Mucosa of descending colon (tissue), 3 donors: Measurements from ENCODE around the gene FAM171A1. TPM values are rescaled to one million over a fixed set of nuclear protein-coding genes. Genes with fewer than 3 reads are reported as not detected.

Source experiments
- ATAC-seq: fragments of 200-7000 bp; cut with Tn5 transposase; one replicate; pipeline ENCODE4 v1.9.1; 2020; ENCODE audit warnings: mild to moderate bottlenecking, moderate library complexity
- DNase-seq, 3 donors: peaks; one replicate each; pipeline ENCODE4 v3.0.0-alpha.2; 2020
- H3K36me3 ChIP-seq: fragments of 200-600 bp; one replicate; pipeline ENCODE4 v1.8.0; 2021; ENCODE audit warnings: low read depth, mild to moderate bottlenecking
- H3K4me1 ChIP-seq: fragments of 200-600 bp; one replicate; pipeline ENCODE4 v1.8.0; 2021; ENCODE audit warnings: low read depth, mild to moderate bottlenecking
- H3K4me3 ChIP-seq: fragments of 200-600 bp; one replicate; pipeline ENCODE4 v1.8.0; 2021; ENCODE audit warnings: mild to moderate bottlenecking
- H3K9me3 ChIP-seq: fragments of 200-600 bp; one replicate; pipeline ENCODE4 v1.8.0; 2021; ENCODE audit warnings: mild to moderate bottlenecking
- intact Hi-C, 2 donors: fragments of 100-400 bp; cut with DNase I in 1 of 2; cut with micrococcal nuclease in 1 of 2; formaldehyde crosslinking; loops; one replicate each; pipeline versions ENCODE4 v1.11.0 to v1.11.1; 2022; cut with DNase I, micrococcal nuclease
- total RNA-seq, 3 donors: library from RNA; stranded (reverse); fragmentation: NEBNext Ultra II Directional in 2 of 3; extraction: Animal tissue kit (Norgen Biotek cat#: 25700) in 2 of 3; gene quantifications; one replicate each; pipeline versions ENCODE4 v1.2.1 to v1.2.4, GENCODE V29; 2021 to 2023
- TF ChIP-seq, protein P1 (sequence below): fragments of 200-600 bp; IDR thresholded peaks from one replicate; pipeline ENCODE4 v1.8.0; 2022; ENCODE audit warnings: antibody characterized with exemption, mild to moderate bottlenecking
- donor health status: DM: no; HTN: no; CAD: no; lungs with moderate emphysema.
- donor health status: DM: no; HTN: no; CAD: no.
- donor health status: DM: no; HTN: yes; CAD: no.

The FAM171A1 gene
- total RNA-seq, 3 donors from 2014 or later: 33.7 to 60.7 (median 50.4) TPM

DNA sequence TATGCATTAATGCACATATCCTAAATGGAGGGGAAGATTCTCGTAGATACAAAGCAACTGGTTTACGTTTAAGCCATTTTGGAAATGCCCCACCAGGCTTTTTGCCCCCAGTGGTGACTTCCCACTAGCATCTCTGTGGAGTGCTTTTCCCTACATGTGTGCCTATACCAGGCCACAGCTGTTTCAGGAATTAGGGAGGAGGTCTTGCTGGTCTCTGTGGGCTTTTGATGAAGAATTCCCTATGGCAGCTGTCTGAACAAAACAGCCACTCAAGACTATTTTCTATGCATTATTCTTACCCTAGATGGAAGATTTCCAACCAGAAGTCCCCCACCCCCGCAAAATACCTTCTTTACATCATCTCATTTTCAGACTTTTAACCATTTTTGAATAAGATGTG lies 150.6 kb downstream of the FAM171A1 start:
- no peaks in the 10 kb centered on the region for H3K4me1 ChIP-seq
- DNase-seq (no peak), ATAC-seq (no peak)
- intact Hi-C loops: no loop called here
- TF ChIP-seq, protein P1, sequence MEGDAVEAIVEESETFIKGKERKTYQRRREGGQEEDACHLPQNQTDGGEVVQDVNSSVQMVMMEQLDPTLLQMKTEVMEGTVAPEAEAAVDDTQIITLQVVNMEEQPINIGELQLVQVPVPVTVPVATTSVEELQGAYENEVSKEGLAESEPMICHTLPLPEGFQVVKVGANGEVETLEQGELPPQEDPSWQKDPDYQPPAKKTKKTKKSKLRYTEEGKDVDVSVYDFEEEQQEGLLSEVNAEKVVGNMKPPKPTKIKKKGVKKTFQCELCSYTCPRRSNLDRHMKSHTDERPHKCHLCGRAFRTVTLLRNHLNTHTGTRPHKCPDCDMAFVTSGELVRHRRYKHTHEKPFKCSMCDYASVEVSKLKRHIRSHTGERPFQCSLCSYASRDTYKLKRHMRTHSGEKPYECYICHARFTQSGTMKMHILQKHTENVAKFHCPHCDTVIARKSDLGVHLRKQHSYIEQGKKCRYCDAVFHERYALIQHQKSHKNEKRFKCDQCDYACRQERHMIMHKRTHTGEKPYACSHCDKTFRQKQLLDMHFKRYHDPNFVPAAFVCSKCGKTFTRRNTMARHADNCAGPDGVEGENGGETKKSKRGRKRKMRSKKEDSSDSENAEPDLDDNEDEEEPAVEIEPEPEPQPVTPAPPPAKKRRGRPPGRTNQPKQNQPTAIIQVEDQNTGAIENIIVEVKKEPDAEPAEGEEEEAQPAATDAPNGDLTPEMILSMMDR: no peak
- no peaks in the 10 kb centered on the region for H3K36me3 ChIP-seq
- no peaks in the 10 kb centered on the region for H3K9me3 ChIP-seq
- no peak overlapping the region for H3K4me3 ChIP-seq

DNA sequence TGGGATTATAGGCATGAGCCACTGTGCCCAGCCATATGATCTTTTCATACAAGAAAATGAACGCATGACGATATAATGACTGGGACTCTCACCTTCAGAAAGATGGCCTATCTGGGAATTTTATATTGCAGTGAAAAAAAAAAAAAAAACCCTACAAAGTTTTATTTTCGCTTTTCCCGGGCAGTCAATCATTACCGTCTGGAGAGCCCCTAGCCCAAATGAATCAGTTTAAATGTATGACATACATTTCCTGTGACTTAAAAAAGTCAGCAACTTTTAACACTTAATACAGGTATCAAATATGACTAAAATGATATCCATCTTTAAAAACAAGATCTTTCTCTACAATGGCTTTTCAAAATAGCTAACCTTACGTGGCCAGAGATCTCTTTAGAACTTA lies 154.4 kb downstream of the FAM171A1 start:
- no peak for ATAC-seq
- Histone ChIP-seq H3K36me3 (no peaks in the 10 kb centered on the region), H3K4me3 (no peak overlapping the region), H3K9me3 (no peaks in the 10 kb centered on the region), H3K4me1 (no peaks in the 10 kb centered on the region)
- intact Hi-C loops: loop anchor here in 1 of 2 donors (10.0 kb wide), 1 partner anchor 158 kb away; the partner anchor contains the start of gene FAM171A1
- DNase-seq: no peak
- TF ChIP-seq, protein P1: no peak

DNA sequence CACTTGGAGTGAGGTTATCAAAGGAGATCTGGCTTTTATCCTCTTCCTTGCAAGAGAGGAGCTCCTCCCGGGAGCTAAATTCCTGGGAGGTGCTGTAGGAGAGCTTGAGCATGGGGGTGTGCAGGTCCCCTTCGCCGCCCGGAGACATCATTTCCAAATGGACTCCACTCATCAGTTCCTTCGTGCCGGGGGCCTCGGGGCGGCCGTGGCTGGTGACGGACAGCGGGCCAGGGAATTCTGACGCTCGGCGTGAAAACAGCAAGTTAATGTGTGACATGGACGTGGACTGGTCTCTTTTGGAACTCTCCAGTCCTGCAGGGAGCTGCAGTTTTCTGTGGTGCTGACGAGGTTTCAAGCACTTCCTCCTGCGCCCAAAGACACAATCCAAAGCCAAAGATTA lies 156.9 kb downstream of the FAM171A1 start:
- intact Hi-C loops: loop anchor here in 1 of 2 donors (10.0 kb wide), 1 partner anchor 161 kb away; the partner anchor contains the start of gene FAM171A1
- Histone ChIP-seq H3K4me1 (no peaks in the 10 kb centered on the region), H3K4me3 (no peak overlapping the region), H3K9me3 (no peaks in the 10 kb centered on the region), H3K36me3 (no peaks in the 10 kb centered on the region)
- DNase-seq (no peak), ATAC-seq (no peak)
- TF ChIP-seq, protein P1: no peak

DNA sequence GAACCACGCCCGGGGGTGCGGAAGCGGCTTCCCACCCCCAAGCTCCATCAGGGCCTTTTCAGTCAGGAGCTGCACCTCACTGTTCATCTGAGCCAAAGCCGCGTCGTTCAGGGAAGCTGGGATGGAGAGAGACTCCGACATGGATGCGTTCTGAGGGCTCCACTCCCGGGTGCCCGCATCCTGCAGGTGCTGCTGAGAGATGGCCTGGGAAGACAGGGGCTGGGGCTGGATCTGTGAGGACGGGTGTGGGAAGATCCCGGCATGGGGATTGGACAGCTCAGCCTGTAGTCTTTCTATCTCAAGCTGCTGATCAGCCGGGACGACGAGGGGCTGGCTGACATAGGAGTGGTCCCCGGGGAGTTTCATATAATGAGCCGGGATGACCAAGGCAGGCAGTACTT lies 157.6 kb downstream of the FAM171A1 start:
- no peaks in the 10 kb centered on the region for H3K36me3 ChIP-seq
- H3K4me1 ChIP-seq: no peaks in the 10 kb centered on the region
- intact Hi-C loops: loop anchor here in 1 of 2 donors (10.0 kb wide), 1 partner anchor 161 kb away; the partner anchor contains the start of gene FAM171A1
- TF ChIP-seq, protein P1: no peak
- no peak overlapping the region for H3K4me3 ChIP-seq
- DNase-seq (no peak), ATAC-seq (no peak)
- no peaks in the 10 kb centered on the region for H3K9me3 ChIP-seq

DNA sequence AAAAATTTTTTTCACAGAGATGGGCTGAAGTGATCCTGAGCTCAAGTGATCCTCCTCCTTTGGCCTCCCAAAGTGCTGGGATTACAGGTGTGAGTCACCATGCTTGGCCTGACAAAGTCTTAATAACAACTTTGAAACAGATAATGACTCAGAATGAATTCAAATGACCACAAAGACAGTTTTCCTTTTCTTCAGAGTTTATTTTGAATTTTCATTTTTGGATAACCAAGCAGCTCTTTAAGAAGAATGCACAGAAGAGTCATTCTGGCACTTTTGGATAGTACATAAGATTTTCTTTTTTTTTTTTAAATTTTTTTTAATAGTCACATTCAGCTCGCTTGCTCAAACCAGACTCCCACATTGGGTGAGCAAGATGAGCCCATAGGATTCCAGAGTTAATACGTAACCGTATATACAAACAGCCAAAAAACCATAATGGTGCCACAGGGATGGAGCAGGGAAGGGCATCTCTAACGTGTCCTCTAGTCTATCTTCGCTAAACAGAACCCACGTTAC lies 159.6 kb downstream of the FAM171A1 start:
- TF ChIP-seq, protein P1: no peak
- ATAC-seq (no peak), DNase-seq (no peak)
- no peaks in the 10 kb centered on the region for H3K4me1 ChIP-seq
- H3K36me3 ChIP-seq: no peaks in the 10 kb centered on the region
- no peak overlapping the region for H3K4me3 ChIP-seq
- intact Hi-C loops: loop anchor here in 1 of 2 donors (10.0 kb wide), 1 partner anchor 163 kb away; the partner anchor contains the start of gene FAM171A1
- H3K9me3 ChIP-seq: no peaks in the 10 kb centered on the region
